Body of pancreas (tissue), 4 donors: ENCODE results near the gene SH2D7. TPM values are rescaled to one million over a fixed set of nuclear protein-coding genes. Genes with fewer than 3 reads are reported as not detected.

ENCODE experiments used
- ATAC-seq: fragments of 150-250 bp; one replicate; pipeline ENCODE4 v1.9.1; 2016
- DNase-seq, 4 donors: peaks; one replicate each; pipeline ENCODE4 v3.0.0-alpha.2; 2019
- H3K27ac ChIP-seq, 4 donors: fragments of 200-600 bp; sonication (generic); 1 replicate in 3 of 4; 2 replicates in 1 of 4; pipeline versions ENCODE4 v1.5.1 to v1.6.1; 2016 to 2019; ENCODE audit warnings: mild to moderate bottlenecking in 1 of 4, mixed read lengths in 1 of 4, moderate library complexity in 1 of 4
- H3K27me3 ChIP-seq, 2 donors: fragments of 200-600 bp; sonication (generic); one replicate each; pipeline ENCODE4 v1.6.0; 2016; ENCODE audit warnings: mild to moderate bottlenecking in 1 of 2
- H3K36me3 ChIP-seq, 2 donors: fragments of 200-600 bp; sonication (generic); replicated peaks in 1 of 2; 2 replicates each; pipeline ENCODE4 v1.5.1; 2016; ENCODE audit warnings: low read depth in 2 of 2; ENCODE audit not compliant: insufficient read depth in 1 of 2
- H3K4me1 ChIP-seq: fragments of 200-600 bp; sonication (generic); one replicate; pipeline ENCODE4 v1.6.0; 2016
- H3K4me3 ChIP-seq, 2 donors: fragments of 200-600 bp; sonication (generic); 1 replicate in 1 of 2; 2 replicates in 1 of 2; pipeline ENCODE4 v1.5.1; 2016 to 2019
- H3K9me3 ChIP-seq, 3 donors: fragments of 200-600 bp; sonication (generic); 1 replicate in 2 of 3; 2 replicates in 1 of 3; pipeline ENCODE4 v1.5.1; 2016
- CTCF ChIP-seq, 7 experiments: fragments of 450-650 bp in 4 of 7; fragments of 200-600 bp in 3 of 7; sonication (generic) in 3 of 7; IDR thresholded peaks; one replicate each; pipeline ENCODE4 v1.5.1; 2016 to 2019; ENCODE audit warnings: antibody characterized with exemption in 7 of 7
- POLR2A ChIP-seq, 3 donors: fragments of 450-650 bp; IDR thresholded peaks; one replicate each; pipeline ENCODE4 v1.6.1; 2016; ENCODE audit warnings: antibody characterized with exemption in 3 of 3, mild to moderate bottlenecking in 2 of 3
- WGBS, 2 donors: methylation state at CpG; one replicate each; pipeline ENCODE4 v1.1.5; 2017; 5-methylcytosine and 5-hydroxymethylcytosine counted together
- intact Hi-C: fragments of 100-400 bp; cut with DNase I; formaldehyde crosslinking; loops from one replicate; pipeline ENCODE4 v1.15.1; 2023
- total RNA-seq, 2 donors: library from RNA; depleted of rRNA; stranded (reverse); fragments of >200 nt; gene quantifications; one replicate each; pipeline ENCODE4 v1.1.0, GENCODE V29; 2016

The SH2D7 gene
- total RNA-seq, 2 donors from 2014 or later = not detected

GRCh38 chr15:78131295-78132061, 39.1 kb downstream of the SH2D7 start, which contains the start of gene CIB2:
Gene CIB2 (minus strand): TSS chr15:78131445. CDS start chr15:78131215, 230 bp downstream.
- Histone ChIP-seq H3K27me3 (no peaks in the 10 kb centered on the region), H3K4me1 (peaks cover 14% of the 10 kb centered on the region), H3K36me3 (no peaks in the 10 kb centered on the region), H3K27ac (peak within 1 kb of the TSS; percentile 56 to 77 (median 70)), H3K4me3 (peak within 1 kb of the TSS; percentile 60 to 63), H3K9me3 (no peaks in the 10 kb centered on the region)
- intact Hi-C loops = no loop called here
- peak; percentile 38 to 69 (median 68) for TF ChIP-seq POLR2A (IDR thresholded peaks at IDR 0.05)
- peak; percentile 53 to 92 (median 67) for TF ChIP-seq CTCF (IDR thresholded peaks at IDR 0.05)
- WGBS, 2 donors = 0 to 4% methylated on average over 2 to 73 of the region's 79 CpGs
- DNase-seq (peak; percentile 65 to 80 (median 74)), ATAC-seq (peak; percentile 94)

GRCh38 chr15:78133801-78134200, 41.4 kb downstream of the SH2D7 start:
- no peaks in the 10 kb centered on the region for H3K27me3 ChIP-seq
- peaks cover 14% of the 10 kb centered on the region for H3K4me1 ChIP-seq
- no peaks in the 10 kb centered on the region for H3K9me3 ChIP-seq
- ATAC-seq = no peak
- H3K27ac ChIP-seq = no peak overlapping the region
- DNase-seq = no peak
- TF ChIP-seq CTCF (IDR thresholded peaks at IDR 0.05) (no peak), POLR2A (IDR thresholded peaks at IDR 0.05) (no peak)
- WGBS, 2 donors = 75 to 90% methylated on average over 2 of the region's 2 CpGs
- H3K36me3 ChIP-seq = no peaks in the 10 kb centered on the region
- H3K4me3 ChIP-seq = no peak overlapping the region
- intact Hi-C loops = no loop called here

- H3K9me3 ChIP-seq = no peaks in the 10 kb centered on the region
- no peak overlapping the region for H3K27ac ChIP-seq
- H3K36me3 ChIP-seq = no peaks in the 10 kb centered on the region
- 93 to 100% methylated on average over 5 of the region's 5 CpGs for WGBS, 2 donors
- no peak overlapping the region for H3K4me3 ChIP-seq
- H3K4me1 ChIP-seq = no peaks in the 10 kb centered on the region
- DNase-seq = no peak
- intact Hi-C loops = no loop called here
- no peaks in the 10 kb centered on the region for H3K27me3 ChIP-seq
- TF ChIP-seq CTCF (IDR thresholded peaks at IDR 0.05) = no peak
- no peak for TF ChIP-seq POLR2A (IDR thresholded peaks at IDR 0.05)
- no peak for ATAC-seq
These were observed 47.2 kb downstream of the SH2D7 start for GRCh38 chr15:78139578-78139977.

GRCh38 chr15:78140292-78140691, 47.9 kb downstream of the SH2D7 start:
- DNase-seq (no peak), ATAC-seq (no peak)
- no peaks in the 10 kb centered on the region for H3K4me1 ChIP-seq
- H3K36me3 ChIP-seq = no peaks in the 10 kb centered on the region
- no peak overlapping the region for H3K4me3 ChIP-seq
- H3K27ac ChIP-seq = no peak overlapping the region
- no peaks in the 10 kb centered on the region for H3K27me3 ChIP-seq
- intact Hi-C loops = no loop called here
- TF ChIP-seq CTCF (IDR thresholded peaks at IDR 0.05) (no peak), POLR2A (IDR thresholded peaks at IDR 0.05) (no peak)
- H3K9me3 ChIP-seq = no peaks in the 10 kb centered on the region

GRCh38 chr15:78142332-78142731, 50.0 kb downstream of the SH2D7 start:
- no peaks in the 10 kb centered on the region for H3K36me3 ChIP-seq
- WGBS, 2 donors = 88 to 90% methylated on average over 3 of the region's 3 CpGs
- intact Hi-C loops = no loop called here
- ATAC-seq = no peak
- H3K4me1 ChIP-seq = peaks cover 6% of the 10 kb centered on the region
- TF ChIP-seq CTCF (IDR thresholded peaks at IDR 0.05) = no peak
- no peak for TF ChIP-seq POLR2A (IDR thresholded peaks at IDR 0.05)
- H3K9me3 ChIP-seq = no peaks in the 10 kb centered on the region
- H3K27ac ChIP-seq = no peak overlapping the region
- no peak for DNase-seq
- H3K4me3 ChIP-seq = no peak overlapping the region
- H3K27me3 ChIP-seq = no peaks in the 10 kb centered on the region
